ENCODE results near the gene TIMM44. TPM values are rescaled to one million over a fixed set of nuclear protein-coding genes. Genes with fewer than 3 reads are reported as not detected.
"Not testable (repeated sequence)": the region's sequence is repeated elsewhere in the genome, so short reads cannot be mapped to it uniquely, and the experiment has no call there.

TIMM44 gene
- polyA plus RNA-seq, 1 experiment, result 56.6 TPM

- no peak for TF ChIP-seq CTCF (IDR thresholded peaks at IDR 0.05; ENCODE audit: insufficient read depth, low read depth, low read length)
- POLR2A ChIA-PET, result interaction anchor here (1.1 kb wide), 1 partner anchor 15 kb away, joined by 3 read pairs; the partner anchor contains the start of gene MAP2K7
- no peaks in the 10 kb centered on the region for H3K27me3 ChIP-seq (ENCODE audit: control insufficient read depth, insufficient read depth, low read length)
- CTCF ChIA-PET, result interaction anchor here (1.1 to 7.1 kb wide), 9 partner anchors 8 to 65 kb away, joined by 3 to 29 read pairs (median 10); partner anchors contain the start of genes CTXN1 and TIMM44
- peaks cover 9% of the 10 kb centered on the region for H3K36me3 ChIP-seq (ENCODE audit: control insufficient read depth, insufficient read depth, low read length)
- no peak for DNase-seq (ENCODE audit: low read depth)
- H3K4me3 ChIP-seq (ENCODE audit: low read depth, low read length), result no peak overlapping the region
Observed at GRCh38 chr19:7918615-7919421, 24.6 kb downstream of the TIMM44 start.

DNA sequence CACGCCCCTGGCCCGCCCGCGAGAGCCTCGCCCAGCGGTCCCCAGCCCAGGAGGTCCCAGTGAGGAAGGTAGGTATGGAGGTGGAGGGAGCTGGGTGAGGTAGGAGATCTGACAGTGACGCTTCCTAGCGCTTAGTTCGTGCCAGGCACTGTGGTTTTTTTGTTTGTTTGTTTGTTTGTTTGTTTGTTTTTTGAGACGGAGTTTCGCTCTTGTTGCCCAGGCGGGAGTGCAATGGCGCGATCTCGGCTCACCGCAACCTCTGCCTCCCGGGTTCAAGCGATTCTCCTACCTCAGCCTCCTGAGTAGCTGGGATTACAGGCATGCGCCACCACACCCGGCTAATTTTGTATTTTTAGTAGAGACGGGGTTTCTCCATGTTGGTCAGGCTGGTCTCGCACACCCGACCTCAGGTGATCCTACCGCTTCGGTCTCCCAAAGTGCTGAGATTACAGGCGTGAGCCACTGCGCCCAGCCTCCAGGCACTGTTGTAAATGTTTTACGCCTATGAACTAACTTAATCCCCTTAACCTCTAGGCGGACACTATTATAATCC is 25.3 kb downstream of the TIMM44 start:
- POLR2A ChIA-PET; H3K36me3 ChIP-seq (ENCODE audit: control insufficient read depth, insufficient read depth, low read length); DNase-seq (ENCODE audit: low read depth); H3K27me3 ChIP-seq (ENCODE audit: control insufficient read depth, insufficient read depth, low read length): not testable (repeated sequence)
- CTCF ChIA-PET, result interaction anchor here (0.8 to 7.1 kb wide), 11 partner anchors 8 to 346 kb away, joined by 3 to 29 read pairs (median 5); partner anchors contain the start of genes CTXN1 and TIMM44
- peak overlapping the region; percentile 49 for H3K4me3 ChIP-seq (ENCODE audit: low read depth, low read length)

GRCh38 chr19:7917267-7918061 is 26.0 kb downstream of the TIMM44 start:
- CTCF ChIA-PET, result interaction anchor here (0.8 to 7.1 kb wide), 14 partner anchors 8 to 346 kb away, joined by 3 to 29 read pairs (median 4); partner anchors contain the start of genes CTXN1 and TIMM44
- DNase-seq (ENCODE audit: low read depth), result no peak
- POLR2A ChIA-PET, result no interaction called here
- Histone ChIP-seq H3K4me3 (ENCODE audit: low read depth, low read length) (peak overlapping the region; percentile 49), H3K27me3 (ENCODE audit: control insufficient read depth, insufficient read depth, low read length) (no peaks in the 10 kb centered on the region), H3K36me3 (ENCODE audit: control insufficient read depth, insufficient read depth, low read length) (peaks cover 7% of the 10 kb centered on the region)
- TF ChIP-seq CTCF (IDR thresholded peaks at IDR 0.05; ENCODE audit: insufficient read depth, low read depth, low read length), result peak; percentile 62

- ChIA-PET POLR2A (no interaction called here), CTCF (interaction anchor here (0.8 to 1.4 kb wide), 4 partner anchors 9 to 332 kb away, joined by 3 read pairs; no protein-coding TSS in a partner anchor)
- Histone ChIP-seq H3K36me3 (ENCODE audit: control insufficient read depth, insufficient read depth, low read length) (peaks cover 6% of the 10 kb centered on the region), H3K4me3 (ENCODE audit: low read depth, low read length) (peak overlapping the region; percentile 49), H3K27me3 (ENCODE audit: control insufficient read depth, insufficient read depth, low read length) (no peaks in the 10 kb centered on the region)
- TF ChIP-seq CTCF (IDR thresholded peaks at IDR 0.05; ENCODE audit: insufficient read depth, low read depth, low read length), result no peak
- DNase-seq (ENCODE audit: low read depth), result no peak
Observed at GRCh38 chr19:7916955-7917266, 26.6 kb downstream of the TIMM44 start.

- Histone ChIP-seq H3K27me3 (ENCODE audit: control insufficient read depth, insufficient read depth, low read length) (no peaks in the 10 kb centered on the region), H3K4me3 (ENCODE audit: low read depth, low read length) (peak overlapping the region; percentile 49), H3K36me3 (ENCODE audit: control insufficient read depth, insufficient read depth, low read length) (peaks cover 6% of the 10 kb centered on the region)
- ChIA-PET POLR2A (no interaction called here), CTCF (interaction anchor here (0.5 to 1.4 kb wide), 6 partner anchors 8 to 64 kb away, joined by 3 to 6 read pairs (median 3); partner anchors contain the start of gene MAP2K7)
- no peak for TF ChIP-seq CTCF (IDR thresholded peaks at IDR 0.05; ENCODE audit: insufficient read depth, low read depth, low read length)
- DNase-seq (ENCODE audit: low read depth), result no peak
Observed at GRCh38 chr19:7916103-7916954, 27.1 kb downstream of the TIMM44 start.
